GM06990 (cell line): ENCODE results near the gene PAK3.

Experiments
- DNase-seq: peaks from one replicate; pipeline ENCODE4 v3.0.0-alpha.2; 2011; ENCODE audit not compliant: insufficient read length; ENCODE audit errors: extremely low read depth
- H3K27me3 ChIP-seq: replicated peaks from 2 replicates; pipeline ENCODE4 v1.6.0; 2011; ENCODE audit warnings: low read length; ENCODE audit not compliant: control insufficient read depth, insufficient read depth
- H3K36me3 ChIP-seq: 2 replicates; pipeline ENCODE4 v1.5.1; 2011; ENCODE audit warnings: low read length; ENCODE audit not compliant: control insufficient read depth, insufficient read depth
- H3K4me3 ChIP-seq: replicated peaks from 2 replicates; pipeline ENCODE4 v1.5.1; 2011; ENCODE audit warnings: low read depth, mild to moderate bottlenecking, control low read depth, low read length
- CTCF ChIP-seq: IDR thresholded peaks from 2 replicates; pipeline ENCODE4 v1.5.1; 2011; ENCODE audit warnings: low read length, control low read depth, mild to moderate bottlenecking, inconsistent platforms; ENCODE audit not compliant: insufficient read depth, poor library complexity, severe bottlenecking

PAK3 gene

GRCh38 chrX:111086591-111087006, 9.4 kb upstream of the PAK3 start:
- DNase-seq, result no peak
- H3K36me3 ChIP-seq, result no peaks in the 10 kb centered on the region
- no peak overlapping the region for H3K4me3 ChIP-seq
- TF ChIP-seq CTCF, result no peak
- no peaks in the 10 kb centered on the region for H3K27me3 ChIP-seq

GRCh38 chrX:111088628-111089027, 7.4 kb upstream of the PAK3 start:
- no peaks in the 10 kb centered on the region for H3K27me3 ChIP-seq
- no peaks in the 10 kb centered on the region for H3K36me3 ChIP-seq
- DNase-seq, result no peak
- no peak for TF ChIP-seq CTCF
- no peak overlapping the region for H3K4me3 ChIP-seq

DNA sequence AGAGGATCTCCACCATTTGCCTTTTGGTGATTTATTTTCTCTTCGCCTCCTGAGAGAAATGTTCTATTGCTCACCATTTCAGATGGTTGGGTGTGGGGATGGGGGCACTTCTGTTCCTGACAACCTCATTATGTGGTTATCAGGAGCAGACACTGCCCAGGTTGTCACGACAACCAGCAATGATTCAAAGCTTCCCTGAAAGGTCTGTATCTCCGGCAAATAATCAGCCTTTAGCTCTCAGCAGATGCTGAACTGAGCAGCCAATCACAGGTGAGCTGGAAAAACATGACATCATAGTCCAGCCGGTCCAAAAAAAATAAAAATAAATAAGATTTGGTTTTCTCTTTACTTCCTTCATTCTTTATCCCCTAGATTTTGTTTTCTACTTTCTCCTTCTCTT, 5.5 kb upstream of the PAK3 start:
- no peak for DNase-seq
- no peak overlapping the region for H3K4me3 ChIP-seq
- no peaks in the 10 kb centered on the region for H3K36me3 ChIP-seq
- no peak for TF ChIP-seq CTCF
- no peaks in the 10 kb centered on the region for H3K27me3 ChIP-seq

GRCh38 chrX:111098874-111099273, 2.9 kb downstream of the PAK3 start:
- peak; percentile 34 for DNase-seq
- TF ChIP-seq CTCF, result peak; percentile 87
- H3K4me3 ChIP-seq, result no peak overlapping the region
- no peaks in the 10 kb centered on the region for H3K27me3 ChIP-seq
- no peaks in the 10 kb centered on the region for H3K36me3 ChIP-seq

- Histone ChIP-seq H3K4me3 (no peak overlapping the region), H3K36me3 (no peaks in the 10 kb centered on the region), H3K27me3 (no peaks in the 10 kb centered on the region)
- TF ChIP-seq CTCF, result peak; percentile 58
- no peak for DNase-seq
Observed at GRCh38 chrX:111100191-111100590, 4.2 kb downstream of the PAK3 start.

DNA sequence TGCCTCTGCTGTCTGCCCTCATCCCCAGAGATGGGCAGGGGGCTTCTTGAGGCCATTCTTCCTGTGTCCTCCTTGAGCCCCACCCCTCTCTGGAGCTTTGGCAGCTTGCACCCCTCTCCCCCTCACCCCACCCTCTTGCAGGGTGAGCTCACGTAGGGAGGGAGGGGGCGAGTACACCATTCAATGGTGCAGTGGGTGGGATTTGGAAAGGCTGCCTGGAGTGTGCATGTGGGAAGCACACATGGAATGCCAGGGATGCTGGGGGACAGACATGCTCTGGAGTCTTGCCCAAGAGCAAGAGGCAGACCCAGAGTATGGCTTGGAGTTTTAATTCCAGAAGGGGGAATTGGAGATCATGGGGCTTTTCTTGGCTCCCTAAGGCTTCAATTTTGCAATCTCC, 5.6 kb downstream of the PAK3 start:
- TF ChIP-seq CTCF, result no peak
- no peak for DNase-seq

More for the DNA sequence above, 5.6 kb downstream of the PAK3 start:
- Histone ChIP-seq H3K36me3 (no peaks in the 10 kb centered on the region), H3K27me3 (no peaks in the 10 kb centered on the region), H3K4me3 (no peak overlapping the region)
